HEK293 (cell line): ENCODE data around the gene EDARADD.

ENCODE experiments used
- ZNF624 ChIP-seq: fragments of 450-650 bp; formaldehyde crosslinking; IDR thresholded peaks from 2 replicates; pipeline ENCODE4 v1.5.1; 2017; ENCODE audit warnings: missing biosample characterization, missing genetic modification characterization
- ZNF776 ChIP-seq: fragments of 450-650 bp; formaldehyde crosslinking; IDR thresholded peaks from 2 replicates; pipeline ENCODE4 v1.5.0; 2017; ENCODE audit warnings: missing biosample characterization, missing genetic modification characterization, borderline replicate concordance
- TF ChIP-seq, protein P1 (sequence below): fragments of 450-650 bp; formaldehyde crosslinking; IDR thresholded peaks from 2 replicates; pipeline ENCODE4 v1.5.1; 2016; ENCODE audit warnings: missing biosample characterization, missing genetic modification characterization

DNA sequence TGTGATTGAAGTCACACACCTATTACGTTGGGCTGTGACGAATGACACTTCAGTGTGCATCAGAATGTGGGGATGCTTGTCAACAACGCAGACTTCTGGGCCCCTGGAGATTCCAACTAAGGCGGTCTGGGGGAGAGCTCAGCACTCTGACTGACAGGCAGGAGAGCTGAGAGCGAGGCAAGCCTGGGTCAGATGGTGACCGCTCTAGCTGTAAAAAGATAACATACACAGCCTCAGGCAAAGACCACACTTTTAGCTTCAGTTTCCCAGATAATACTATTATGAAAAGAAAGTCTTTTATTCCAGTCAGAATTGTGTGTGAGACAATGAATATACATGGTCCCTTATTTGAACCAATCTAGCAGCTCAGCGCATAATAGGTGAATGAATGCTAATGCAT, 25.4 kb downstream of the EDARADD start:
- TF ChIP-seq, protein P1, sequence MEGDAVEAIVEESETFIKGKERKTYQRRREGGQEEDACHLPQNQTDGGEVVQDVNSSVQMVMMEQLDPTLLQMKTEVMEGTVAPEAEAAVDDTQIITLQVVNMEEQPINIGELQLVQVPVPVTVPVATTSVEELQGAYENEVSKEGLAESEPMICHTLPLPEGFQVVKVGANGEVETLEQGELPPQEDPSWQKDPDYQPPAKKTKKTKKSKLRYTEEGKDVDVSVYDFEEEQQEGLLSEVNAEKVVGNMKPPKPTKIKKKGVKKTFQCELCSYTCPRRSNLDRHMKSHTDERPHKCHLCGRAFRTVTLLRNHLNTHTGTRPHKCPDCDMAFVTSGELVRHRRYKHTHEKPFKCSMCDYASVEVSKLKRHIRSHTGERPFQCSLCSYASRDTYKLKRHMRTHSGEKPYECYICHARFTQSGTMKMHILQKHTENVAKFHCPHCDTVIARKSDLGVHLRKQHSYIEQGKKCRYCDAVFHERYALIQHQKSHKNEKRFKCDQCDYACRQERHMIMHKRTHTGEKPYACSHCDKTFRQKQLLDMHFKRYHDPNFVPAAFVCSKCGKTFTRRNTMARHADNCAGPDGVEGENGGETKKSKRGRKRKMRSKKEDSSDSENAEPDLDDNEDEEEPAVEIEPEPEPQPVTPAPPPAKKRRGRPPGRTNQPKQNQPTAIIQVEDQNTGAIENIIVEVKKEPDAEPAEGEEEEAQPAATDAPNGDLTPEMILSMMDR (tag by site-specific recombination): no peak
- TF ChIP-seq ZNF624 (tag by site-specific recombination): no peak
- no peak for TF ChIP-seq ZNF776 (tag by site-specific recombination)
